ENCODE data around the gene AADACL2. TPM values are rescaled to one million over a fixed set of nuclear protein-coding genes. Genes with fewer than 3 reads are reported as not detected.

The AADACL2 gene
- total and polyA plus RNA-seq, 2 experiments from 2014 or later, result not detected

DNA sequence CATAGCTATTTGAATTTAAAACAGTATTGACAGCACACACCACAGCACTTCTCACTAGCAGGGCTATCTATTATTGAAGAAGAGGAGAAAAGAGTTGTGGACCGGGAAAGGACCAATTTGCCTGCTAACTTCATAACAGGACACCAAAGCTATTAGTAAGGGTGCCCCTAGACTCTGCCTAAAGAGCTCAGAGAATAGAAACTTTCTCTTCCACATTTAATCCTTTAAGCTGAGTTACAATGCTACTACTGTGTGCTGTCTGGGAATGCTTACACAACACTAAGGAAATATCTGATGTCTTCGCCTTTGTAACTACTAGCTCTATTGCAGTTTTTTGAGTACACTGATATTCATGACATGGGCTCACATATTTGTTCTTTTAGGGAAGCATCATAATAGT, 66.7 kb downstream of the AADACL2 start:
- no peaks in the 10 kb centered on the region for H3K36me3 ChIP-seq (ENCODE audit: insufficient read depth)
- DNase-seq (ENCODE audit: low spot score) (no peak), ATAC-seq (no peak)
- H3K36me3 Mint-ChIP-seq (ENCODE audit: low read depth), result no peaks in the 10 kb centered on the region
- H3F3A ChIP-seq (replicated peaks; ENCODE audit: low read depth), result no peaks in the 10 kb centered on the region
- no peak overlapping the region for H3K4me3 ChIP-seq
- no peaks in the 10 kb centered on the region for H3K9me2 ChIP-seq (ENCODE audit: insufficient read depth)
- H3K4me2 ChIP-seq, result no peak overlapping the region
- no peaks in the 10 kb centered on the region for H3K27me3 ChIP-seq (ENCODE audit: insufficient read depth)
- H3K4me3 Mint-ChIP-seq, result no peak overlapping the region
- no peaks in the 10 kb centered on the region for H4K20me1 ChIP-seq (replicated peaks; ENCODE audit: insufficient read depth)
- H3K4me1 ChIP-seq (ENCODE audit: insufficient read depth), result no peaks in the 10 kb centered on the region
- no peaks in the 10 kb centered on the region for H3K9me3 Mint-ChIP-seq
- H3K79me2 ChIP-seq (replicated peaks; ENCODE audit: insufficient read depth), result no peaks in the 10 kb centered on the region
- H3K27me3 Mint-ChIP-seq (ENCODE audit: insufficient read depth, low read depth, poor library complexity), result no peaks in the 10 kb centered on the region
- H3K27ac Mint-ChIP-seq, result no peak overlapping the region
- H3K27ac ChIP-seq (ENCODE audit: low read depth), result no peak overlapping the region
- no peak for TF ChIP-seq NANOG (IDR thresholded peaks at IDR 0.05; ENCODE audit: borderline replicate concordance)
- no peak for TF ChIP-seq STAT1 (IDR thresholded peaks at IDR 0.05; ENCODE audit: unreplicated experiment)
- TF ChIP-seq CREB1 (CRISPR knock-in tag; IDR thresholded peaks at IDR 0.05; ENCODE audit: low read depth), result no peak
- no peak for TF ChIP-seq ZNF114 (CRISPR knock-in tag; IDR thresholded peaks at IDR 0.05)
- TF ChIP-seq, protein P1, sequence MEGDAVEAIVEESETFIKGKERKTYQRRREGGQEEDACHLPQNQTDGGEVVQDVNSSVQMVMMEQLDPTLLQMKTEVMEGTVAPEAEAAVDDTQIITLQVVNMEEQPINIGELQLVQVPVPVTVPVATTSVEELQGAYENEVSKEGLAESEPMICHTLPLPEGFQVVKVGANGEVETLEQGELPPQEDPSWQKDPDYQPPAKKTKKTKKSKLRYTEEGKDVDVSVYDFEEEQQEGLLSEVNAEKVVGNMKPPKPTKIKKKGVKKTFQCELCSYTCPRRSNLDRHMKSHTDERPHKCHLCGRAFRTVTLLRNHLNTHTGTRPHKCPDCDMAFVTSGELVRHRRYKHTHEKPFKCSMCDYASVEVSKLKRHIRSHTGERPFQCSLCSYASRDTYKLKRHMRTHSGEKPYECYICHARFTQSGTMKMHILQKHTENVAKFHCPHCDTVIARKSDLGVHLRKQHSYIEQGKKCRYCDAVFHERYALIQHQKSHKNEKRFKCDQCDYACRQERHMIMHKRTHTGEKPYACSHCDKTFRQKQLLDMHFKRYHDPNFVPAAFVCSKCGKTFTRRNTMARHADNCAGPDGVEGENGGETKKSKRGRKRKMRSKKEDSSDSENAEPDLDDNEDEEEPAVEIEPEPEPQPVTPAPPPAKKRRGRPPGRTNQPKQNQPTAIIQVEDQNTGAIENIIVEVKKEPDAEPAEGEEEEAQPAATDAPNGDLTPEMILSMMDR (conservative IDR thresholded peaks at IDR 0.05; ENCODE audit: low read depth in 2 of 2), result no peak
- TF ChIP-seq EZH2phosphoT487 (IDR thresholded peaks at IDR 0.05; ENCODE audit: unreplicated experiment), result no peak
- TF ChIP-seq JUNB (IDR thresholded peaks at IDR 0.05; ENCODE audit: unreplicated experiment), result no peak
- no peak for TF ChIP-seq POLR2AphosphoS5 (IDR thresholded peaks at IDR 0.05; ENCODE audit: low read depth)
- TF ChIP-seq, protein P2, sequence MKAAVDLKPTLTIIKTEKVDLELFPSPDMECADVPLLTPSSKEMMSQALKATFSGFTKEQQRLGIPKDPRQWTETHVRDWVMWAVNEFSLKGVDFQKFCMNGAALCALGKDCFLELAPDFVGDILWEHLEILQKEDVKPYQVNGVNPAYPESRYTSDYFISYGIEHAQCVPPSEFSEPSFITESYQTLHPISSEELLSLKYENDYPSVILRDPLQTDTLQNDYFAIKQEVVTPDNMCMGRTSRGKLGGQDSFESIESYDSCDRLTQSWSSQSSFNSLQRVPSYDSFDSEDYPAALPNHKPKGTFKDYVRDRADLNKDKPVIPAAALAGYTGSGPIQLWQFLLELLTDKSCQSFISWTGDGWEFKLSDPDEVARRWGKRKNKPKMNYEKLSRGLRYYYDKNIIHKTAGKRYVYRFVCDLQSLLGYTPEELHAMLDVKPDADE (IDR thresholded peaks at IDR 0.05), result no peak
- TF ChIP-seq ZNF331 (CRISPR knock-in tag; IDR thresholded peaks at IDR 0.05; ENCODE audit: low read depth), result no peak
- TF ChIP-seq EZH2 (IDR thresholded peaks at IDR 0.05; ENCODE audit: low read depth, unreplicated experiment), result no peak
- TF ChIP-seq, protein P3, sequence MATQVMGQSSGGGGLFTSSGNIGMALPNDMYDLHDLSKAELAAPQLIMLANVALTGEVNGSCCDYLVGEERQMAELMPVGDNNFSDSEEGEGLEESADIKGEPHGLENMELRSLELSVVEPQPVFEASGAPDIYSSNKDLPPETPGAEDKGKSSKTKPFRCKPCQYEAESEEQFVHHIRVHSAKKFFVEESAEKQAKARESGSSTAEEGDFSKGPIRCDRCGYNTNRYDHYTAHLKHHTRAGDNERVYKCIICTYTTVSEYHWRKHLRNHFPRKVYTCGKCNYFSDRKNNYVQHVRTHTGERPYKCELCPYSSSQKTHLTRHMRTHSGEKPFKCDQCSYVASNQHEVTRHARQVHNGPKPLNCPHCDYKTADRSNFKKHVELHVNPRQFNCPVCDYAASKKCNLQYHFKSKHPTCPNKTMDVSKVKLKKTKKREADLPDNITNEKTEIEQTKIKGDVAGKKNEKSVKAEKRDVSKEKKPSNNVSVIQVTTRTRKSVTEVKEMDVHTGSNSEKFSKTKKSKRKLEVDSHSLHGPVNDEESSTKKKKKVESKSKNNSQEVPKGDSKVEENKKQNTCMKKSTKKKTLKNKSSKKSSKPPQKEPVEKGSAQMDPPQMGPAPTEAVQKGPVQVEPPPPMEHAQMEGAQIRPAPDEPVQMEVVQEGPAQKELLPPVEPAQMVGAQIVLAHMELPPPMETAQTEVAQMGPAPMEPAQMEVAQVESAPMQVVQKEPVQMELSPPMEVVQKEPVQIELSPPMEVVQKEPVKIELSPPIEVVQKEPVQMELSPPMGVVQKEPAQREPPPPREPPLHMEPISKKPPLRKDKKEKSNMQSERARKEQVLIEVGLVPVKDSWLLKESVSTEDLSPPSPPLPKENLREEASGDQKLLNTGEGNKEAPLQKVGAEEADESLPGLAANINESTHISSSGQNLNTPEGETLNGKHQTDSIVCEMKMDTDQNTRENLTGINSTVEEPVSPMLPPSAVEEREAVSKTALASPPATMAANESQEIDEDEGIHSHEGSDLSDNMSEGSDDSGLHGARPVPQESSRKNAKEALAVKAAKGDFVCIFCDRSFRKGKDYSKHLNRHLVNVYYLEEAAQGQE (IDR thresholded peaks at IDR 0.05; ENCODE audit: unreplicated experiment), result no peak
- TF ChIP-seq, protein P4, sequence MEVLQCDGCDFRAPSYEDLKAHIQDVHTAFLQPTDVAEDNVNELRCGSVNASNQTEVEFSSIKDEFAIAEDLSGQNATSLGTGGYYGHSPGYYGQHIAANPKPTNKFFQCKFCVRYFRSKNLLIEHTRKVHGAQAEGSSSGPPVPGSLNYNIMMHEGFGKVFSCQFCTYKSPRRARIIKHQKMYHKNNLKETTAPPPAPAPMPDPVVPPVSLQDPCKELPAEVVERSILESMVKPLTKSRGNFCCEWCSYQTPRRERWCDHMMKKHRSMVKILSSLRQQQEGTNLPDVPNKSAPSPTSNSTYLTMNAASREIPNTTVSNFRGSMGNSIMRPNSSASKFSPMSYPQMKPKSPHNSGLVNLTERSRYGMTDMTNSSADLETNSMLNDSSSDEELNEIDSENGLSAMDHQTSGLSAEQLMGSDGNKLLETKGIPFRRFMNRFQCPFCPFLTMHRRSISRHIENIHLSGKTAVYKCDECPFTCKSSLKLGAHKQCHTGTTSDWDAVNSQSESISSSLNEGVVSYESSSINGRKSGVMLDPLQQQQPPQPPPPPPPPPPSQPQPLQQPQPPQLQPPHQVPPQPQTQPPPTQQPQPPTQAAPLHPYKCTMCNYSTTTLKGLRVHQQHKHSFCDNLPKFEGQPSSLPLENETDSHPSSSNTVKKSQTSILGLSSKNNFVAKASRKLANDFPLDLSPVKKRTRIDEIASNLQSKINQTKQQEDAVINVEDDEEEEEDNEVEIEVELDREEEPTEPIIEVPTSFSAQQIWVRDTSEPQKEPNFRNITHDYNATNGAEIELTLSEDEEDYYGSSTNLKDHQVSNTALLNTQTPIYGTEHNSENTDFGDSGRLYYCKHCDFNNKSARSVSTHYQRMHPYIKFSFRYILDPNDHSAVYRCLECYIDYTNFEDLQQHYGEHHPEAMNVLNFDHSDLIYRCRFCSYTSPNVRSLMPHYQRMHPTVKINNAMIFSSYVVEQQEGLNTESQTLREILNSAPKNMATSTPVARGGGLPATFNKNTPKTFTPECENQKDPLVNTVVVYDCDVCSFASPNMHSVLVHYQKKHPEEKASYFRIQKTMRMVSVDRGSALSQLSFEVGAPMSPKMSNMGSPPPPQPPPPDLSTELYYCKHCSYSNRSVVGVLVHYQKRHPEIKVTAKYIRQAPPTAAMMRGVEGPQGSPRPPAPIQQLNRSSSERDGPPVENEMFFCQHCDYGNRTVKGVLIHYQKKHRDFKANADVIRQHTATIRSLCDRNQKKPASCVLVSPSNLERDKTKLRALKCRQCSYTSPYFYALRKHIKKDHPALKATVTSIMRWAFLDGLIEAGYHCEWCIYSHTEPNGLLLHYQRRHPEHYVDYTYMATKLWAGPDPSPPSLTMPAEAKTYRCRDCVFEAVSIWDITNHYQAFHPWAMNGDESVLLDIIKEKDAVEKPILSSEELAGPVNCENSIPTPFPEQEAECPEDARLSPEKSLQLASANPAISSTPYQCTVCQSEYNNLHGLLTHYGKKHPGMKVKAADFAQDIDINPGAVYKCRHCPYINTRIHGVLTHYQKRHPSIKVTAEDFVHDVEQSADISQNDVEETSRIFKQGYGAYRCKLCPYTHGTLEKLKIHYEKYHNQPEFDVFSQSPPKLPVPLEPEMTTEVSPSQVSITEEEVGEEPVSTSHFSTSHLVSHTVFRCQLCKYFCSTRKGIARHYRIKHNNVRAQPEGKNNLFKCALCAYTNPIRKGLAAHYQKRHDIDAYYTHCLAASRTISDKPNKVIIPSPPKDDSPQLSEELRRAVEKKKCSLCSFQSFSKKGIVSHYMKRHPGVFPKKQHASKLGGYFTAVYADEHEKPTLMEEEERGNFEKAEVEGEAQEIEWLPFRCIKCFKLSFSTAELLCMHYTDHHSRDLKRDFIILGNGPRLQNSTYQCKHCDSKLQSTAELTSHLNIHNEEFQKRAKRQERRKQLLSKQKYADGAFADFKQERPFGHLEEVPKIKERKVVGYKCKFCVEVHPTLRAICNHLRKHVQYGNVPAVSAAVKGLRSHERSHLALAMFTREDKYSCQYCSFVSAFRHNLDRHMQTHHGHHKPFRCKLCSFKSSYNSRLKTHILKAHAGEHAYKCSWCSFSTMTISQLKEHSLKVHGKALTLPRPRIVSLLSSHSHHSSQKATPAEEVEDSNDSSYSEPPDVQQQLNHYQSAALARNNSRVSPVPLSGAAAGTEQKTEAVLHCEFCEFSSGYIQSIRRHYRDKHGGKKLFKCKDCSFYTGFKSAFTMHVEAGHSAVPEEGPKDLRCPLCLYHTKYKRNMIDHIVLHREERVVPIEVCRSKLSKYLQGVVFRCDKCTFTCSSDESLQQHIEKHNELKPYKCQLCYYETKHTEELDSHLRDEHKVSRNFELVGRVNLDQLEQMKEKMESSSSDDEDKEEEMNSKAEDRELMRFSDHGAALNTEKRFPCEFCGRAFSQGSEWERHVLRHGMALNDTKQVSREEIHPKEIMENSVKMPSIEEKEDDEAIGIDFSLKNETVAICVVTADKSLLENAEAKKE (CRISPR knock-in tag; IDR thresholded peaks at IDR 0.05), result no peak
- no peak overlapping the region for H2AFZ ChIP-seq
- no peaks in the 10 kb centered on the region for H3K4me1 Mint-ChIP-seq
